Neural crest cell (in vitro differentiated cells): ENCODE measurements around the gene KMT2B. TPM values are rescaled to one million over a fixed set of nuclear protein-coding genes. Genes with fewer than 3 reads are reported as not detected.

ENCODE experiments used
- DNase-seq: peaks from one replicate; pipeline ENCODE4 v3.0.0; 2021; ENCODE audit warnings: low read depth, mixed read lengths, low spot score
- H3K27ac Mint-ChIP-seq: one replicate; pipeline ENCODE4 v1.8.0; 2021; ENCODE audit warnings: mild to moderate bottlenecking, mixed read lengths; ENCODE audit not compliant: unreplicated experiment
- H3K27me3 Mint-ChIP-seq: 2 replicates; pipeline ENCODE4 v1.8.0; 2021; ENCODE audit warnings: low read depth, mild to moderate bottlenecking, mixed read lengths
- H3K36me3 Mint-ChIP-seq: 2 replicates; pipeline ENCODE4 v1.8.0; 2021; ENCODE audit warnings: low read depth, mild to moderate bottlenecking, mixed read lengths
- H3K4me1 Mint-ChIP-seq: 2 replicates; pipeline ENCODE4 v1.8.0; 2021; ENCODE audit warnings: mixed read lengths
- H3K4me3 Mint-ChIP-seq: one replicate; pipeline ENCODE4 v1.8.0; 2021; ENCODE audit warnings: mild to moderate bottlenecking, mixed read lengths
- H3K9me3 Mint-ChIP-seq: 2 replicates; pipeline ENCODE4 v1.8.0; 2021; ENCODE audit warnings: mixed read lengths
- CTCF ChIP-seq: fragments of 200-600 bp; sonication (generic); conservative IDR thresholded peaks from 2 replicates; pipeline ENCODE4 v1.5.0; 2021; ENCODE audit warnings: antibody characterized with exemption, mild to moderate bottlenecking
- total RNA-seq: library from RNA; stranded (reverse); gene quantifications from 2 replicates; pipeline ENCODE4 v1.2.1, GENCODE V29; 2021

The KMT2B gene
- total RNA-seq, 1 donor from 2014 or later: 60.1 TPM

- Mint-ChIP-seq H3K27me3 (no peaks in the 10 kb centered on the region), H3K4me1 (peaks cover 34% of the 10 kb centered on the region), H3K4me3 (peak overlapping the region; percentile 95), H3K9me3 (no peaks in the 10 kb centered on the region), H3K27ac (peak overlapping the region; percentile 71), H3K36me3 (peaks cover 2% of the 10 kb centered on the region)
- peak; percentile 29 for DNase-seq
- no peak for TF ChIP-seq CTCF
Measured at GRCh38 chr19:35718345-35719041, 690 bp downstream of the KMT2B start.

GRCh38 chr19:35719402-35720162 is 1.8 kb downstream of the KMT2B start:
- no peak for DNase-seq
- H3K27ac Mint-ChIP-seq: peak overlapping the region; percentile 67

GRCh38 chr19:35720163-35720524 is 2.3 kb downstream of the KMT2B start:
- DNase-seq: no peak
- no peak for TF ChIP-seq CTCF
- Mint-ChIP-seq H3K27ac (no peak overlapping the region), H3K27me3 (no peaks in the 10 kb centered on the region), H3K9me3 (no peaks in the 10 kb centered on the region), H3K36me3 (peaks cover 2% of the 10 kb centered on the region), H3K4me1 (peaks cover 27% of the 10 kb centered on the region), H3K4me3 (peak overlapping the region; percentile 79)

More at GRCh38 chr19:35719402-35720162, 1.8 kb downstream of the KMT2B start:
- Mint-ChIP-seq H3K4me1 (peaks cover 32% of the 10 kb centered on the region), H3K36me3 (peaks cover 2% of the 10 kb centered on the region), H3K9me3 (no peaks in the 10 kb centered on the region), H3K4me3 (peak overlapping the region; percentile 95), H3K27me3 (no peaks in the 10 kb centered on the region)
- no peak for TF ChIP-seq CTCF

- H3K27me3 Mint-ChIP-seq: no peaks in the 10 kb centered on the region
- no peak overlapping the region for H3K4me3 Mint-ChIP-seq
- H3K9me3 Mint-ChIP-seq: no peaks in the 10 kb centered on the region
- H3K4me1 Mint-ChIP-seq: peaks cover 27% of the 10 kb centered on the region
- TF ChIP-seq CTCF: no peak
- DNase-seq: no peak
- H3K27ac Mint-ChIP-seq: no peak overlapping the region
- H3K36me3 Mint-ChIP-seq: peaks cover 2% of the 10 kb centered on the region
Measured at GRCh38 chr19:35720648-35721047, 2.8 kb downstream of the KMT2B start.

- TF ChIP-seq CTCF: no peak
- Mint-ChIP-seq H3K9me3 (no peaks in the 10 kb centered on the region), H3K4me3 (no peak overlapping the region), H3K27me3 (no peaks in the 10 kb centered on the region), H3K36me3 (peaks cover 2% of the 10 kb centered on the region), H3K4me1 (peaks cover 20% of the 10 kb centered on the region), H3K27ac (no peak overlapping the region)
- no peak for DNase-seq
Measured at GRCh38 chr19:35721374-35721773, 3.6 kb downstream of the KMT2B start.
